ENCODE results near the gene GUCA2B.

DNA sequence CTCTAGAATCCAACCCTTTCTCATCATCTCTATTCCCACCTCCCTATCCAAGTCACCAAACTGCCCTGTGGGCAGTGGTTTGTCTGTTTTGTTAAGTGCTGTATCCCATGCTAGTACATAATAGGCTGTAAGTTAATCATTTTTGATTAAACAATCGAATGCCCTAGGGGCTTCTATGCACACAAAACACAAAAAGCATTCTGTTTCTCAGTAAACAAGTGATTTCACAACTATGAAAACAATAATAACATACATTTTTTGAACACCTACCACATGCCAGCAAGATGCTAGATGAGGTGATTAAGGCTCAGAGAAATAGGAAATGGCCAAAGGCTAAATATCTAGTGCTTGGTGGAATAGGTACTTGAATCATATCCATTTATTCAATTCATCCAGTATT, 5.0 kb upstream of the GUCA2B start:
- TF ChIP-seq, protein P1, sequence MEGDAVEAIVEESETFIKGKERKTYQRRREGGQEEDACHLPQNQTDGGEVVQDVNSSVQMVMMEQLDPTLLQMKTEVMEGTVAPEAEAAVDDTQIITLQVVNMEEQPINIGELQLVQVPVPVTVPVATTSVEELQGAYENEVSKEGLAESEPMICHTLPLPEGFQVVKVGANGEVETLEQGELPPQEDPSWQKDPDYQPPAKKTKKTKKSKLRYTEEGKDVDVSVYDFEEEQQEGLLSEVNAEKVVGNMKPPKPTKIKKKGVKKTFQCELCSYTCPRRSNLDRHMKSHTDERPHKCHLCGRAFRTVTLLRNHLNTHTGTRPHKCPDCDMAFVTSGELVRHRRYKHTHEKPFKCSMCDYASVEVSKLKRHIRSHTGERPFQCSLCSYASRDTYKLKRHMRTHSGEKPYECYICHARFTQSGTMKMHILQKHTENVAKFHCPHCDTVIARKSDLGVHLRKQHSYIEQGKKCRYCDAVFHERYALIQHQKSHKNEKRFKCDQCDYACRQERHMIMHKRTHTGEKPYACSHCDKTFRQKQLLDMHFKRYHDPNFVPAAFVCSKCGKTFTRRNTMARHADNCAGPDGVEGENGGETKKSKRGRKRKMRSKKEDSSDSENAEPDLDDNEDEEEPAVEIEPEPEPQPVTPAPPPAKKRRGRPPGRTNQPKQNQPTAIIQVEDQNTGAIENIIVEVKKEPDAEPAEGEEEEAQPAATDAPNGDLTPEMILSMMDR (IDR thresholded peaks at IDR 0.05): no peak
- TF ChIP-seq POLR2A (IDR thresholded peaks at IDR 0.05): no peak
